ENCODE data around the gene YEATS2. TPM values are rescaled to one million over a fixed set of nuclear protein-coding genes. Genes with fewer than 3 reads are reported as not detected.

YEATS2 gene
- total RNA-seq, 1 experiment from 2014 or later, result 57.4 TPM

DNA sequence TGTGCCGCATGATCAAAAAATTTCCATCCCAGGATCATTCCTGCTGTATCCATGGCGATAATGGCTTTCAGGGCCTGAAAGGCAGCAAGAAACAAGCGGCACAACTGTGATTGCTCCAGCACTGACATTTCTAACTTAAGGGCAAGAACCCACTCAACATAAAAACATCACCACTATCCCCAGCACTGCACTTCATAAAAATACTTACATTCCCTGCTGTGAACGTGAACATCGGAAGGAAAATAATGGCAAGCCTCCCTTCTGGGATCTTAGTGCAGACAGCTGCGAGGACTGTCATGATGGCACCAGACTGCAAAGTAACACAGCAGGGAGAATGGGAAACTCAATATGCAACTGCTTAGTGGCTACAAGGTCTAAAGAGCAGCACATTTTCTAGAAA is 135.9 kb downstream of the YEATS2 start:
- Mint-ChIP-seq H3K4me1 (ENCODE audit: low read depth, unreplicated experiment) (no peaks in the 10 kb centered on the region), H3K9me3 (ENCODE audit: low read depth, unreplicated experiment) (no peaks in the 10 kb centered on the region), H3K27ac (ENCODE audit: unreplicated experiment) (no peak overlapping the region), H3K27me3 (ENCODE audit: unreplicated experiment) (no peaks in the 10 kb centered on the region), H3K36me3 (ENCODE audit: insufficient read depth, unreplicated experiment) (peaks cover 15% of the 10 kb centered on the region), H3K4me3 (ENCODE audit: low read depth, unreplicated experiment) (no peak overlapping the region)
- DNase-seq, result no peak
- CTCF ChIA-PET, result no interaction called here
- BruUV-seq (replicated peaks), result no TSS peak
- intact Hi-C loops (cut with micrococcal nuclease; ENCODE audit: unreplicated experiment), result no loop called here
- TF ChIP-seq, protein P1, sequence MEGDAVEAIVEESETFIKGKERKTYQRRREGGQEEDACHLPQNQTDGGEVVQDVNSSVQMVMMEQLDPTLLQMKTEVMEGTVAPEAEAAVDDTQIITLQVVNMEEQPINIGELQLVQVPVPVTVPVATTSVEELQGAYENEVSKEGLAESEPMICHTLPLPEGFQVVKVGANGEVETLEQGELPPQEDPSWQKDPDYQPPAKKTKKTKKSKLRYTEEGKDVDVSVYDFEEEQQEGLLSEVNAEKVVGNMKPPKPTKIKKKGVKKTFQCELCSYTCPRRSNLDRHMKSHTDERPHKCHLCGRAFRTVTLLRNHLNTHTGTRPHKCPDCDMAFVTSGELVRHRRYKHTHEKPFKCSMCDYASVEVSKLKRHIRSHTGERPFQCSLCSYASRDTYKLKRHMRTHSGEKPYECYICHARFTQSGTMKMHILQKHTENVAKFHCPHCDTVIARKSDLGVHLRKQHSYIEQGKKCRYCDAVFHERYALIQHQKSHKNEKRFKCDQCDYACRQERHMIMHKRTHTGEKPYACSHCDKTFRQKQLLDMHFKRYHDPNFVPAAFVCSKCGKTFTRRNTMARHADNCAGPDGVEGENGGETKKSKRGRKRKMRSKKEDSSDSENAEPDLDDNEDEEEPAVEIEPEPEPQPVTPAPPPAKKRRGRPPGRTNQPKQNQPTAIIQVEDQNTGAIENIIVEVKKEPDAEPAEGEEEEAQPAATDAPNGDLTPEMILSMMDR (IDR thresholded peaks at IDR 0.05; ENCODE audit: unreplicated experiment), result no peak

DNA sequence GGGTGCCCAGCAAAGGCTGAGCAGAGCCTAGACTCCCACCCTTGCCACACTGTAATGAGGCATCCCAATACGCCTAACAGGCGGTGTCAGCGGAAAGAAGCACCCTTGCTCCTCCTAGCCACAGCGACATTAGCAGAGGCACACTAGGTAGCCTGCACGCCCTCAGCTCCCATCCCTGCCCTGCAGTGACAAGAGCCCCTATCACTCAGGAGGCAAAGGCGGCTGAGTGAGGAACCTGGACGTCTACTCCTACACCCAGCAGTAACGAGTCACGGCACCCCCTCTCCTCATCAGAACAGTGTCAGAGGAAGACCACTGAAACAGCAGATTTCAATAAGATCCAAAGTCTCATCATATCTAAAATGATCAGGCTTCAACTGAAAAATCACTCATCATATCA is 139.8 kb downstream of the YEATS2 start:
- CTCF ChIA-PET, result no interaction called here
- no peak overlapping the region for H3K27ac Mint-ChIP-seq (ENCODE audit: unreplicated experiment)
- intact Hi-C loops (cut with micrococcal nuclease; ENCODE audit: unreplicated experiment), result no loop called here
- BruUV-seq (replicated peaks), result no TSS peak
- TF ChIP-seq, protein P1 (IDR thresholded peaks at IDR 0.05; ENCODE audit: unreplicated experiment), result no peak
- no peaks in the 10 kb centered on the region for H3K9me3 Mint-ChIP-seq (ENCODE audit: low read depth, unreplicated experiment)
- H3K27me3 Mint-ChIP-seq (ENCODE audit: unreplicated experiment), result no peaks in the 10 kb centered on the region
- H3K36me3 Mint-ChIP-seq (ENCODE audit: insufficient read depth, unreplicated experiment), result peaks cover 50% of the 10 kb centered on the region
- no peaks in the 10 kb centered on the region for H3K4me1 Mint-ChIP-seq (ENCODE audit: low read depth, unreplicated experiment)
- DNase-seq, result no peak
- no peak overlapping the region for H3K4me3 Mint-ChIP-seq (ENCODE audit: low read depth, unreplicated experiment)

DNA sequence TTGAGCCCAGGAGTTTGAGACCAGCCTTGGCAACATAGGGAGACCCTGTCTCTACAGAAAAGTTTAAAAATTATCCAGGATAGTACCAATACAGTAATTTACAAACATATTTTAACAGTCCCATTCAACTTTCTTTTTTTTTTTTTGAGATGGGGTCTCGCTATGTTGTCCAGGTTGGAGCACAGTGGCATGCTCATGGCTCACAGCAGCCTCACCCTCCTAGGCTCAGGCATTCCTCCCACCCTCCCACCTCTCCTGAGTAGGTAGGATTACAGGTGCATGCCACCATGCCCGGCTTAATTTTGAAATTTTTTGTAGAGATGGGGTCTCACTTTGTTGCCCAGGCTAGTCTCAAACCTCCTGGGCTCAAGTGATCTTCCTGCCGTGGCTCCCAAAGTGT is 140.3 kb downstream of the YEATS2 start:
- TF ChIP-seq, protein P1 (IDR thresholded peaks at IDR 0.05; ENCODE audit: unreplicated experiment), result no peak
- Mint-ChIP-seq H3K36me3 (ENCODE audit: insufficient read depth, unreplicated experiment) (peaks cover 51% of the 10 kb centered on the region), H3K4me3 (ENCODE audit: low read depth, unreplicated experiment) (no peak overlapping the region), H3K9me3 (ENCODE audit: low read depth, unreplicated experiment) (no peaks in the 10 kb centered on the region), H3K27me3 (ENCODE audit: unreplicated experiment) (no peaks in the 10 kb centered on the region), H3K4me1 (ENCODE audit: low read depth, unreplicated experiment) (no peaks in the 10 kb centered on the region), H3K27ac (ENCODE audit: unreplicated experiment) (no peak overlapping the region)
- DNase-seq, result no peak
- intact Hi-C loops (cut with micrococcal nuclease; ENCODE audit: unreplicated experiment), result no loop called here
- CTCF ChIA-PET, result no interaction called here
- BruUV-seq (replicated peaks), result no TSS peak

DNA sequence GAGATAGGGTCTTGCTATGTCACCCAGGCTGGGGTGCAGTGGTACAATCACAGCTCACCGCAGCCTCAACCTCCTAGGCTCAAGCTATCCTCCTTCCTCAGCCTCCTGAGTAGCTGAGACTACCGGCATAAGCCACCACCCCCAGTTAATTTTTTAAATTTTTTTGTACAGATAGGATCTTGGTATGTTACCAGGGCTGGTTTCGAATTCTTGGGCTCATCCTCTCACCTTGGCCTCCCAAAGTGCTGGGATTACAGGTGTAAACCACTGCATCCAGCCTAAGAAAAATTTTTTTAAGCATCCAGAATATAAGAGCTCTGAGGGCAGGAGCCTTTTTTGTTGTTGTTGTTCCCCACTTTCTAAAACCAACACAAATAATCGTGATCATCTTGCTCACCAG is 142.2 kb downstream of the YEATS2 start:
- Mint-ChIP-seq H3K9me3 (ENCODE audit: low read depth, unreplicated experiment) (no peaks in the 10 kb centered on the region), H3K4me1 (ENCODE audit: low read depth, unreplicated experiment) (peaks cover 6% of the 10 kb centered on the region), H3K27ac (ENCODE audit: unreplicated experiment) (no peak overlapping the region), H3K36me3 (ENCODE audit: insufficient read depth, unreplicated experiment) (peaks cover 55% of the 10 kb centered on the region), H3K4me3 (ENCODE audit: low read depth, unreplicated experiment) (no peak overlapping the region), H3K27me3 (ENCODE audit: unreplicated experiment) (no peaks in the 10 kb centered on the region)
- BruUV-seq (replicated peaks), result no TSS peak
- TF ChIP-seq, protein P1 (IDR thresholded peaks at IDR 0.05; ENCODE audit: unreplicated experiment), result no peak
- intact Hi-C loops (cut with micrococcal nuclease; ENCODE audit: unreplicated experiment), result no loop called here
- no peak for DNase-seq
- CTCF ChIA-PET, result no interaction called here

All from Calu3 (cell line).